Colonic mucosa (tissue), 4 donors: ENCODE data around the gene PDZD2. TPM values are rescaled to one million over a fixed set of nuclear protein-coding genes. Genes with fewer than 3 reads are reported as not detected.

Experiments used
- DNase-seq: peaks from one replicate; pipeline ENCODE4 v3.0.0-alpha.2; 2020
- H3K27ac ChIP-seq: fragments of 200-600 bp; one replicate; pipeline ENCODE4 v1.8.0; 2021
- H3K27me3 ChIP-seq: fragments of 200-600 bp; one replicate; pipeline ENCODE4 v1.8.0; 2021
- H3K36me3 ChIP-seq: fragments of 200-600 bp; one replicate; pipeline ENCODE4 v1.8.0; 2021
- H3K4me1 ChIP-seq: fragments of 200-600 bp; one replicate; pipeline ENCODE4 v1.8.0; 2021; ENCODE audit warnings: mild to moderate bottlenecking
- H3K4me3 ChIP-seq: fragments of 200-600 bp; one replicate; pipeline ENCODE4 v1.8.0; 2021
- H3K9ac ChIP-seq, 2 donors: one replicate each; pipeline ENCODE4 v1.7.0; 2013; ENCODE audit warnings: control low read depth in 2 of 2, low read depth in 2 of 2, low read length in 2 of 2
- H3K9me3 ChIP-seq: fragments of 200-600 bp; one replicate; pipeline ENCODE4 v1.8.0; 2021
- CTCF ChIP-seq: fragments of 200-600 bp; IDR thresholded peaks from one replicate; pipeline ENCODE4 v1.8.0; 2022; ENCODE audit warnings: antibody characterized with exemption, mild to moderate bottlenecking
- intact Hi-C: fragments of 100-400 bp; cut with DNase I; formaldehyde crosslinking; loops from one replicate; pipeline ENCODE4 v1.14.1; 2022
- total RNA-seq, 2 donors: library from RNA; stranded (reverse); fragmentation: NEBNext Ultra II Directional in 1 of 2; extraction: Animal tissue kit (Norgen Biotek cat#: 25700) in 1 of 2; gene quantifications; one replicate each; pipeline ENCODE4 v1.2.1, GENCODE V29; 2021
- donor health status: healthy.
- donor health status: DM: no; HTN: no; CAD: no.
- donor health status: DM: no; HTN: no; CAD: no.

PDZD2 gene
- total RNA-seq, 2 donors from 2014 or later = 1.8 to 2.3 TPM

GRCh38 chr5:31815376-31815775, 176.4 kb downstream of the PDZD2 start:
- Histone ChIP-seq H3K4me1 (no peaks in the 10 kb centered on the region), H3K27me3 (no peaks in the 10 kb centered on the region), H3K36me3 (no peaks in the 10 kb centered on the region), H3K9ac (no peak overlapping the region), H3K4me3 (no peak overlapping the region), H3K27ac (no peak overlapping the region), H3K9me3 (no peaks in the 10 kb centered on the region)
- no peak for TF ChIP-seq CTCF
- no peak for DNase-seq
- intact Hi-C loops = no loop called here

GRCh38 chr5:31819926-31820516, 181.1 kb downstream of the PDZD2 start:
- TF ChIP-seq CTCF = no peak
- Histone ChIP-seq H3K36me3 (no peaks in the 10 kb centered on the region), H3K4me1 (no peaks in the 10 kb centered on the region), H3K4me3 (no peak overlapping the region), H3K9ac (no peak overlapping the region), H3K9me3 (no peaks in the 10 kb centered on the region), H3K27ac (no peak overlapping the region), H3K27me3 (no peaks in the 10 kb centered on the region)
- no peak for DNase-seq
- intact Hi-C loops = no loop called here

- intact Hi-C loops = no loop called here
Measured at GRCh38 chr5:31823472-31823871, 184.5 kb downstream of the PDZD2 start.

GRCh38 chr5:31824869-31825517, 186.1 kb downstream of the PDZD2 start:
- no peak overlapping the region for H3K27ac ChIP-seq
- TF ChIP-seq CTCF = no peak
- no peaks in the 10 kb centered on the region for H3K9me3 ChIP-seq
- H3K27me3 ChIP-seq = no peaks in the 10 kb centered on the region
- H3K9ac ChIP-seq = no peak overlapping the region
- intact Hi-C loops = loop anchor here (5.0 kb wide), 1 partner anchor 247 kb away; no protein-coding TSS in a partner anchor
- no peaks in the 10 kb centered on the region for H3K36me3 ChIP-seq
- no peak for DNase-seq
- H3K4me3 ChIP-seq = no peak overlapping the region
- H3K4me1 ChIP-seq = no peaks in the 10 kb centered on the region

More at GRCh38 chr5:31823472-31823871, 184.5 kb downstream of the PDZD2 start:
- no peak for DNase-seq
- Histone ChIP-seq H3K4me1 (no peaks in the 10 kb centered on the region), H3K27ac (no peak overlapping the region), H3K4me3 (no peak overlapping the region), H3K9me3 (no peaks in the 10 kb centered on the region), H3K27me3 (no peaks in the 10 kb centered on the region), H3K36me3 (no peaks in the 10 kb centered on the region), H3K9ac (no peak overlapping the region)
- no peak for TF ChIP-seq CTCF

GRCh38 chr5:31825518-31826068, 186.7 kb downstream of the PDZD2 start:
- Histone ChIP-seq H3K4me3 (no peak overlapping the region), H3K9me3 (no peaks in the 10 kb centered on the region), H3K27me3 (no peaks in the 10 kb centered on the region), H3K36me3 (no peaks in the 10 kb centered on the region), H3K27ac (no peak overlapping the region), H3K4me1 (no peaks in the 10 kb centered on the region), H3K9ac (no peak overlapping the region)
- intact Hi-C loops = loop anchor here (5.0 kb wide), 1 partner anchor 247 kb away; no protein-coding TSS in a partner anchor
- TF ChIP-seq CTCF = peak; percentile 59
- peak; percentile 34 for DNase-seq
